Right renal cortex interstitium (tissue), 3 donors: Measurements from ENCODE around the gene TRIB2. TPM values are rescaled to one million over a fixed set of nuclear protein-coding genes. Genes with fewer than 3 reads are reported as not detected.

ENCODE experiments used
- DNase-seq, 3 donors: peaks; one replicate each; pipeline ENCODE4 v3.0.0-alpha.2; 2013; ENCODE audit warnings: low read depth in 3 of 3, low spot score in 2 of 3
- polyA plus RNA-seq, 3 donors: library from polyadenylated mRNA; unstranded; fragments of 120-200 nt; gene quantifications; one replicate each; pipeline ENCODE4 v1.2.1, GENCODE V29; 2013; ENCODE audit not compliant: insufficient read length in 3 of 3

TRIB2 gene
- polyA plus RNA-seq, 3 donors = 205 to 235 (median 233) TPM

DNA sequence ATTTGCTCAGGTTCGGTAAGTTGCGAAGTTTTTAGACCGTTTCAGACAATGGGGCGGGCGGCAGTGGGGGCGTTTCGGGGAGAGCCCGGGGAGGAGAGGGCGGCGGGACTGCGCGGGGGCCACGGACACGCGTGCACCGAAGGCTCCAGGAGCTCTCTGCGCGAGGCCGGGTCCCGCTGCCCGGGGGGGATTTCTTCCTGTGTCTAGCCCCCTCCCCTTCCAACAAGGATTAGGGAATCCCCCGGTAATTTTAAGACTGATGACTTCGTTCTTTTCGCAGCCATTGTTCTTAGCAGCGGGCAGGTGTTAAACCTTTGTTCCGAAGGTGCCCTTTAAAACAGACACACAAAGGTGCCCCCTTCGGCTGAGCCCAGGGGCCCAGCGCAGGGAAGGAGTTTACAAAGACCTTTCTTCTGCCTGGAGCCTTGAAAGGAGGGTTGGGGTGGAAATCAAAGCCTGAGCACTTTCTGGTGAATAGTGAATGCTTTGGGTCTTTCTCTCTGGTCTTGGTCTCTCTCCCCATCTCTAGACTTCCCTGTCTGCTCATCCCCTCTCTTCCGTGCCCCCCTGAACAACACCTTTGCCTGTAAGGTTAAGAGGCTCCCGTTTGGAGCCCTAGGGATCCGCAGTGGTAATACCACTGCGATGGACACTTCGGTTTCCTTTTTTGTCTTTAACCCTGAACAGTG lies 2.1 kb downstream of the TRIB2 start:
- DNase-seq = no peak

DNA sequence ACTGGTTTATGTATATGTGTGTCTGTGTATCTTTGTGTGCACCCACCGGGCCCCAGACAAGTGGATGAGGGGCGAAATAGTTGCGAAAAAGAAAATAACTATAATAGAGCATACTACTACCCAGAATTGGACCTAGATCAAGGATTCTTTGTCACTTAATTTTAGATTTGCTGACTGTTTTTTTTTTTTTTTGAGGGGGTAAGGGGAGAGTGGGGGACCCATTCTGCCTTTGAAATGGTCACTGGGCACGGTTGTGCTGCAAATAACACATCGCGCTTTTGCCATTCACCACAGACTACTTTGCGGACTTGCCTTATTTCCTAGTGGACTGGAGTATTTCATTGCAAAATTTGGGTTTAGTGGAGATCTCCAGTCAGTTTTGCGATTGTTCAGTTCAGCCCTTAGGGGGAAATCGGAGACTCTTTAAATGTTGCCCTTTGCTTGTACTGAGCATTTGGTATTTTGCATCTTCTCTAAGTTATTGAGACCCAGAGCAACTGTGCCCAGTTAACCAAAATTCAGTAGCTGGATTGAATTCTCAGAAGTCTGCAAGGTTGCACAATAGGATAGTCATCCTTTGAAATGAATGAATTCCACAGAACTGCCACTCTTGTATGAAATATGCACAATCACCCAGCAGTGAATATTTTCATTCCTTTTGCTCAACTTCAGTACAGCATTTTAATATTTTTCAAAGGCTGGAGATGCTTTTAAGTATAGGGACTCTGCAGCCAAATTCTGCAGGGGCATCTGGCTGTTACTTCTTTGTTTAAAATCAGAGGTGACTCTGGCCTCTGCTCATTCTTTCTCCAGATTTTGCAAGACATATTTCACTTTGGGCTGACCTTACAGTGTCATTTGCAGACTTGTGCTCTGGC lies 2.9 kb downstream of the TRIB2 start:
- DNase-seq = no peak

DNA sequence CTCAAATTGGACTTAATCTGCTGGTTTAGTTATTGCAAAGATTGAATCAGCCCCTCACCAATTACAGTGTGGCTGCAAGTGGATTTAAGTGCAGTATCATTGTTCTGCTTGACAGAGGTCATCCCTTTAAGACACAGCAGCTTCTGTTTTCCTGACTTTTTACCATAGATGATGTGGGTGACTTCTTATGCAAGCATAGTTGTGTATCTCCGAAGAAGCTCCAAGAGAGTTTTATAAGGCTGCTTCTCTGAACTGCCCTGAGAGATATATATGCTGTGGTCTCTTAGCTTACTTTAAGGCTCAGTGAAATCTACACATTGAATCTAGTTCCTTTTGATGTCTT lies 3.5 kb downstream of the TRIB2 start:
- no peak for DNase-seq

GRCh38 chr2:12720754-12721378 lies 4.1 kb downstream of the TRIB2 start:
- no peak for DNase-seq

DNA sequence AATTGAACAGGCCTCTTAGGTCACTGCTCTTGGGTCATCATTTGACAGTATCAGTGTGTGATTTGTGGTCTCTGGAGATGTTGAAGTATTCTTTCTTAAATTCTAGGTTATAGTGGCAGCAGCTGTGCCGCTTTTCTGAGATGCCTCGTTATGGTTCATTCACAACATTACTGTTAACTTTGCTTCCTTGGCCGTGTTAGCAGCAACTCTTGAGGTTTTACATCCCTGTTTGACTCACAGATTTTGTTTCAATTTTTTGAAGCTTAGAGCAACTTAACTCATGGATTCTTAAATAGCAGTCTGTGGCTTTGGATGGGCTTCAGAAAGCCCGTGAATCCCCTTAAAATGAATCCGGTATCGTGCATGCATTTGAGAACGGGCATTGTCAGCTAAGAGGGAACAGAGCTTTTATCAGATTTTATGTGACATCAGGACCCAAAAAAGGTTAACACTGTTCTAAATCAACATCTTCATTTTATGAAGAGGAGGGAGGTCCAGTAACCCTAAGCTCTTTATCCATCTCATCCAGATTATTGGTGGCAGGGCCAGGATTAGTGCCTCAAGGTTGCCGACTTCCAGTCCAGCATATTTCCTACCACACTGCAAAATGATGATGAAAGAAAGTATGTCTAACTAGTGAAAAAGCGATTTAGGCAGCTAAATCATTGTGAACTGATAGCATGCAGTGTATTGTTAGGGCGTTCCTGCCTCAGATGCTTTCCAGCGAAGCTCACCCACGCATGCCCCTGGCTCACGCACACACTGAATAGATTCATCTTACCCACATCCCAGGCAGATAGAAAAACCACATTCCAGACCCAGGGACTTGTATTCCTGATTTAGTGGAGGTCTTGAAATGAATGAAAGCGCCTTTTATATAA lies 5.1 kb downstream of the TRIB2 start:
- DNase-seq = no peak

DNA sequence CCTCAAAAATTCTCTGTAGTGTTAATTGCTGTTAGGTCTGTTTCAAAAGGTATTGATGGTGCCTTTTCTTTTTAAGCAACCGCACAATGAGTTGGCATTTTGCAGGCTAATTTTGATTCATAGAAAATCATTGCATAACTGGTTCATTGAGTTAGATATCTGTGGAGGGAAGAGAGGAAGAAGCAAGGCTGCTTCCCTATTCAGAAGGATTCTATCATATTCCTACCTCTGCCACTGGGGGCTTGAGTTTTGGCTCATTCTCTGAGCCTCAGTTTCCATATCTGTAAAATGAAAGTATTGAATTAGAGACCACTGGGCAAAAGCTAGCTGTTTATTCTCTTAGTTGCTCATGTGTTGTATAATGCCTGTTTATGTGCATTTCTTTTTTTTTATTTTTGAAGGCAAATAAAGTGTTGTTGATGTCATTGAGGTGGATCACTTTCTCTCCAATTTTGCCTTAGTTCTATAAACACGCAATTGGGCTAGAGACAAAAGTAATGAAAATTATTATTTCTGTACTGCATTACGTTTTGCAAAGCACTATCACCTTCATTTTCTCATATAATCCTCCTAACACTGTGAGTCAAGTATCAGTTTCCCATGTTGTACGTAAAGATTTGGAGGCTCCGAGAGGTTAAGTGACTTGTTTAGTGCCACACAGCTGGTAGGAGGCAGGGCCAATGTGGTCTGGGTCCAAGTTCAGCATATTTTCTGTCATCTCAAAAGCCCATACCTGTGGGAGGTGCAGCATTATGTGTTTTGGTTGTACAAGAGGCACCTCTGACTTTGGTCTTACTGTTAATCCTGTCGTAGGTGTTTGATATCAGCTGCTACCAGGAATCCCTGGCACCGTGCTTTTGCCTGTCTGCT lies 5.9 kb downstream of the TRIB2 start:
- no peak for DNase-seq

DNA sequence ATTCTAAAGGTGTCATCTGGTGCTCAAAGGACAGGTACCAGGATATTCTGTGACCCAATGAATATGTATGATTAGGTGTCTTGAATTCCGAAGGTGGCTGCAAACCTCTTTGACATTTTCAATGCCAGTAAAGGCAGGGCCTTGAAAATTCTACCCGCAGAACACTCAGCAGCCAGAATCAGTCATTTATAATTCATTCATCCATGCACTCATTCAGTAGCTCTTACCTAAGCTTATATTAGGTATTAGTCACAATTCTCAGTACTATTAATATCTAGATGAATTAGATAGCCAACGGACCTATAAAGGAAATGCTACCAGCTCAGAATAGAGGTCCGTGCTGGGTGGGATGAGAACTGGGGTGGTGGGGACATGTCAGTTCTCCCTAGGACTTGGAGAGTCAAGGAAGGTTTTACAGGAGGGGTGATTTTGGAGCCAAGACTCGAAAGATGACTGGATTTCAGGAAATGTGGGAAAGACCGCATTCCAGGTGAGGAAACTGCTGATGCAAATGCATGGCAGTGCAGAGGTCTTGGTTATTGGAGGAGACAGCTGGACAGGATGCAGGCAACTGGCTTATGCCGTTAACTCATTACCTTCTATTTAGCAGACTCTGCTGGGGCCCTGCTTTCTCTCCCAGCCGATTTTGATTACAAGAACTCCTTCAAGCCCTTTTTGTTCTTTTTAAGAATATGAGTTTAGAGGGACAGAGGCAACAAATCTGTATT lies 7.2 kb downstream of the TRIB2 start:
- DNase-seq = no peak

GRCh38 chr2:12725233-12726187 lies 8.8 kb downstream of the TRIB2 start:
- DNase-seq = no peak

- DNase-seq = no peak
Observed at GRCh38 chr2:12726271-12726670, 9.5 kb downstream of the TRIB2 start.

DNA sequence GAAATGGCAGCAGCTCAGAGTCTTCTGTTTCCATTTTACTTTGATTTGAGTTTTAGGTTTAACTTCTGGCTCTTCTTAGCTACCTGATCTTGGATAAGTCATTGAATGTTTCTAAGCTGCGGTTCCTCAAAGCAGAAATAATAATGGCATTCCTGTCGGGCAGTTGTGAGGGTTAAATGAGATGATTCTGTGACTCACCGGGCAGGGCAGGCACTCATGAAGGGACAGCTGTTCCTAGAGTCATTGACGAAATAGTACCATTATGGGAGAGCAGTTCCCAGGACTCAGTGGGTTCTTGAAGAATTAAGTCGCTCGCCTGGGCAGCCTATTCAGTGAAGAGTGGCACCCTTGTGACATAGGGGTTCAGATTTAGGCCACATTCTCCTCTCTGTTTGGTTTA lies 10.3 kb downstream of the TRIB2 start:
- no peak for DNase-seq

DNA sequence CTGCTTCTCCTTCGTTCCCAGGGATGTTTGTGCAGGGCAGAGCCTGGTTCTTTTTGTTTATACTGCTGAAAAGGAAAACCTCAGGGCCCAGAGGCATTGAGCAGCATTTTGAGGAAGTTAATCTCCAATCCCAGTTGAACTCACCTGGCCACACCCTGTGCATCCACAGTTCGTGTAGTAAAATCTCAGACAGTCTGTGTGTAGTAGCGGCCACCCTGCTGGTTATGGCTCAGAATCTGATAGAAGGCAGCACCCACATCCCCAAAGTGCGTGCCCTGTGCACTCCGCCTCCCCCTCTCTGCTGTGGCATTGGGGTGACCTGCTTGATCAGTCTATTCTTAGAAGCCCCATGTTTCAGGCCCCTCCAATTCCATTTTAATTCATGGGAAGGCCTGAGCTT lies 10.9 kb downstream of the TRIB2 start:
- no peak for DNase-seq

- no peak for DNase-seq
Observed at GRCh38 chr2:12728221-12728777, 11.6 kb downstream of the TRIB2 start.

- DNase-seq = no peak
Observed at GRCh38 chr2:12730265-12730664, 13.5 kb downstream of the TRIB2 start.

DNA sequence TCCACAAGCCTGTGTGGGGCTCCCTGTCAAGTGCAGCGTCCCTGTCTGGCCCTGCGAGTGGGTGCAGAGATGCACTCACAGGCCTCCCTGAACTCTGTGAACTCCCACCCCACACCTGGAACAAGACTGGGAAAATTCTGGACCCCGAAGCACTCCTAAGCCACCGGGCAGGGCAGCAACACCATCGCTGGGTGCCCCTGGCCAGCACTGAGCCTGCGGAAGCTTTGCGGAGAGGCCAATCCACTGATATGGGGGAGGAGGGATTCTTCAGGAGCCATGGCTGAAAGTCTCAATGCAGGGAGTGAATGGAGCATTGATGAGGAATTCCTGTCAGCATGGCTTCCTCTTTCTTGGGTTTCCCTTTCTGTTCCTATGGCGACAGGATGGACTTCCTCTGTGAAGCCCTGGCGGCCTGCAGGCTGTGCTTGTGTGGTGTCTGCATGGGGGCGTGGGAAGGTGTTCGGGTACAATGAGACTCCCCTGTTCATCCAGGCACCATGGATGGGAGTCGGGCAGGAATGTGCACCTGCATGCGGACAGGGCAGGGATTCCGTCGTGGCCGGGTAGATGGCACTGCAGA lies 15.1 kb downstream of the TRIB2 start:
- DNase-seq = no peak

DNA sequence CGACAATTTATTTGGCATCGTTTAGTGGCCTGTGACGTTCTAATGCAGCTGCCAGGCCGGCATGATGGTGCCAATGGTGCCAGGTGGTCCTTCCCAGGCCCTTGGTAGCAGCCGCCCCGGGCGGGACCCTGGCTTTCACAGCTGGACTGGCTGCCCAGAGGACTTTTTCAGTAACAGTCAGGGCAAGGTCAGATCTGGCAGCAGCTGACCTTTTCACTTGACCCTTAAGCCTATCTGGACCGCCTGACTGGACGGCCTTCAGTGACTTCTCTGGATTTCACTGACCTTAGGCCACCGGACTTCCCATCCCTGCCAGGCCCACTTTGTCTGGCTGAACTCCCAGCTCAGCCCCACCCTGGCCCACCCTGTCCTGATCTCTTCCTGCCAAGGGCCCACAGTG lies 15.9 kb downstream of the TRIB2 start:
- DNase-seq = no peak

- no peak for DNase-seq
Observed at GRCh38 chr2:12733846-12734245, 17.1 kb downstream of the TRIB2 start.

GRCh38 chr2:12734914-12735654 lies 18.3 kb downstream of the TRIB2 start:
- no peak for DNase-seq
